SK-N-SH treated with all-trans-retinoic acid at 6 μM for 48 hours (cell line): ENCODE data around the gene RIC8A.
"Not testable (repeated sequence)": the region's sequence is repeated elsewhere in the genome, so short reads cannot be mapped to it uniquely, and the experiment has no call there.

Source experiments
- ESRRG ChIP-seq: fragments of 250-450 bp; sonication (Bioruptor Pico); IDR thresholded peaks from 2 replicates; pipeline ENCODE4 v1.6.1; 2021; ENCODE audit warnings: mild to moderate bottlenecking
- OSR1 ChIP-seq: fragments of 250-450 bp; sonication (Bioruptor Pico); IDR thresholded peaks from 2 replicates; pipeline ENCODE4 v1.8.0; 2022; ENCODE audit warnings: moderate library complexity, mild to moderate bottlenecking, inconsistent platforms
- PATZ1 ChIP-seq: fragments of 250-450 bp; sonication (Bioruptor Pico); IDR thresholded peaks from 2 replicates; pipeline ENCODE4 v1.8.0; 2020; ENCODE audit warnings: mild to moderate bottlenecking, moderate library complexity, borderline replicate concordance
- TCF4 ChIP-seq: fragments of 250-450 bp; sonication (Bioruptor Pico); IDR thresholded peaks from 2 replicates; pipeline ENCODE4 v1.8.0; 2021; ENCODE audit warnings: mild to moderate bottlenecking, moderate library complexity, borderline replicate concordance
- TSHZ2 ChIP-seq: fragments of 250-450 bp; sonication (Bioruptor Pico); IDR thresholded peaks from 2 replicates; pipeline ENCODE4 v1.5.0; 2020; ENCODE audit warnings: mild to moderate bottlenecking, moderate library complexity
- ZNF70 ChIP-seq: fragments of 450-650 bp; formaldehyde crosslinking; IDR thresholded peaks from 2 replicates; pipeline ENCODE4 v1.5.0; 2020; ENCODE audit warnings: mild to moderate bottlenecking, moderate library complexity
- TF ChIP-seq, protein P1 (sequence below): fragments of 250-450 bp; sonication (Bioruptor Pico); IDR thresholded peaks from 2 replicates; pipeline ENCODE4 v1.8.0; 2021; ENCODE audit warnings: low read depth, mild to moderate bottlenecking, moderate library complexity, borderline replicate concordance

- TF ChIP-seq TCF4 (CRISPR knock-in tag); PATZ1 (CRISPR knock-in tag); ESRRG (CRISPR knock-in tag); TSHZ2 (CRISPR knock-in tag); OSR1 (CRISPR knock-in tag); ZNF70: not testable (repeated sequence)
- TF ChIP-seq, protein P1, sequence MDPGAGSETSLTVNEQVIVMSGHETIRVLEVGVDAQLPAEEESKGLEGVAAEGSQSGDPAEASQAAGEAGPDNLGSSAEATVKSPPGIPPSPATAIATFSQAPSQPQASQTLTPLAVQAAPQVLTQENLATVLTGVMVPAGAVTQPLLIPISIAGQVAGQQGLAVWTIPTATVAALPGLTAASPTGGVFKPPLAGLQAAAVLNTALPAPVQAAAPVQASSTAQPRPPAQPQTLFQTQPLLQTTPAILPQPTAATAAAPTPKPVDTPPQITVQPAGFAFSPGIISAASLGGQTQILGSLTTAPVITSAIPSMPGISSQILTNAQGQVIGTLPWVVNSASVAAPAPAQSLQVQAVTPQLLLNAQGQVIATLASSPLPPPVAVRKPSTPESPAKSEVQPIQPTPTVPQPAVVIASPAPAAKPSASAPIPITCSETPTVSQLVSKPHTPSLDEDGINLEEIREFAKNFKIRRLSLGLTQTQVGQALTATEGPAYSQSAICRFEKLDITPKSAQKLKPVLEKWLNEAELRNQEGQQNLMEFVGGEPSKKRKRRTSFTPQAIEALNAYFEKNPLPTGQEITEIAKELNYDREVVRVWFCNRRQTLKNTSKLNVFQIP (CRISPR knock-in tag), result not testable (repeated sequence)
Observed at GRCh38 chr11:192674-193128, 14.8 kb upstream of the RIC8A start, which contains the start of gene SCGB1C1.
